ENCODE measurements around the gene IP6K3. TPM values are rescaled to one million over a fixed set of nuclear protein-coding genes. Genes with fewer than 3 reads are reported as not detected.

The IP6K3 gene
- polyA plus RNA-seq, 1 of the 3 experiments (the other 2 are of a cell fraction) = 0.21 TPM

DNA sequence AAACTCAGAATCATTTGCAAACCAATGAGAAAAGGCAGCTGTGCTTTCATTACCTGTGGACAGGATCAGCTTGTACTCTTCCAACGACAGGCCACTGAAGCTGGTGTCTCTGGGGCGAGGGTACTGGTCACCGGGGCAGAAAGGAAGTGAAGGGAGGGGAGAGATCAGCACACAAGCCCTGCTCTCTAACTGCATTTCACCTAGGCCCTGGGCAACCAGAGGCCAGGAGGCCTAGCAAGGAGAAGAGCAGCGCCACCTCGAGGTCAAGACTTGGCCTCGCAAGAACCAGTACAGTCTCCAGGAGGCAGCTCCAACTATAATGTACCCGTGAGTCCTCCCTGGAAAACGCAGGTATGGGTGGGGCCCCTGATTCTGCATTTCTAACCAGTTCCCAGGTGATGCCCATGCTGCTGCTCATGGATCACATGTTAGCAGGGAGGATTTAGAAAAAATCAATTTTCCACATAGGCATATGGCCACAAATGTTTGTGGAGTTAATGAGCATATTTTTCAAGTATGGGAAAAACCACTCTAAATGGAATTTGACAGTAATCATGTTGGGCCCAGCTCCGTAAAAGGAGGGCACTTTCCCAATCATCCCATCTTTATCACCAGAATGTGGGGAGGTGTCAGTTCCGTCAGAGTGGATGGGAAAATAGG lies 46.2 kb downstream of the IP6K3 start (continued):
- TF ChIP-seq, protein P1, sequence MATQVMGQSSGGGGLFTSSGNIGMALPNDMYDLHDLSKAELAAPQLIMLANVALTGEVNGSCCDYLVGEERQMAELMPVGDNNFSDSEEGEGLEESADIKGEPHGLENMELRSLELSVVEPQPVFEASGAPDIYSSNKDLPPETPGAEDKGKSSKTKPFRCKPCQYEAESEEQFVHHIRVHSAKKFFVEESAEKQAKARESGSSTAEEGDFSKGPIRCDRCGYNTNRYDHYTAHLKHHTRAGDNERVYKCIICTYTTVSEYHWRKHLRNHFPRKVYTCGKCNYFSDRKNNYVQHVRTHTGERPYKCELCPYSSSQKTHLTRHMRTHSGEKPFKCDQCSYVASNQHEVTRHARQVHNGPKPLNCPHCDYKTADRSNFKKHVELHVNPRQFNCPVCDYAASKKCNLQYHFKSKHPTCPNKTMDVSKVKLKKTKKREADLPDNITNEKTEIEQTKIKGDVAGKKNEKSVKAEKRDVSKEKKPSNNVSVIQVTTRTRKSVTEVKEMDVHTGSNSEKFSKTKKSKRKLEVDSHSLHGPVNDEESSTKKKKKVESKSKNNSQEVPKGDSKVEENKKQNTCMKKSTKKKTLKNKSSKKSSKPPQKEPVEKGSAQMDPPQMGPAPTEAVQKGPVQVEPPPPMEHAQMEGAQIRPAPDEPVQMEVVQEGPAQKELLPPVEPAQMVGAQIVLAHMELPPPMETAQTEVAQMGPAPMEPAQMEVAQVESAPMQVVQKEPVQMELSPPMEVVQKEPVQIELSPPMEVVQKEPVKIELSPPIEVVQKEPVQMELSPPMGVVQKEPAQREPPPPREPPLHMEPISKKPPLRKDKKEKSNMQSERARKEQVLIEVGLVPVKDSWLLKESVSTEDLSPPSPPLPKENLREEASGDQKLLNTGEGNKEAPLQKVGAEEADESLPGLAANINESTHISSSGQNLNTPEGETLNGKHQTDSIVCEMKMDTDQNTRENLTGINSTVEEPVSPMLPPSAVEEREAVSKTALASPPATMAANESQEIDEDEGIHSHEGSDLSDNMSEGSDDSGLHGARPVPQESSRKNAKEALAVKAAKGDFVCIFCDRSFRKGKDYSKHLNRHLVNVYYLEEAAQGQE (IDR thresholded peaks at IDR 0.05; ENCODE audit: low read depth, low read length) = no peak
- TF ChIP-seq, protein P2, sequence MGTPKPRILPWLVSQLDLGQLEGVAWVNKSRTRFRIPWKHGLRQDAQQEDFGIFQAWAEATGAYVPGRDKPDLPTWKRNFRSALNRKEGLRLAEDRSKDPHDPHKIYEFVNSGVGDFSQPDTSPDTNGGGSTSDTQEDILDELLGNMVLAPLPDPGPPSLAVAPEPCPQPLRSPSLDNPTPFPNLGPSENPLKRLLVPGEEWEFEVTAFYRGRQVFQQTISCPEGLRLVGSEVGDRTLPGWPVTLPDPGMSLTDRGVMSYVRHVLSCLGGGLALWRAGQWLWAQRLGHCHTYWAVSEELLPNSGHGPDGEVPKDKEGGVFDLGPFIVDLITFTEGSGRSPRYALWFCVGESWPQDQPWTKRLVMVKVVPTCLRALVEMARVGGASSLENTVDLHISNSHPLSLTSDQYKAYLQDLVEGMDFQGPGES (IDR thresholded peaks at IDR 0.05; ENCODE audit: low read depth, low read length) = no peak

DNA sequence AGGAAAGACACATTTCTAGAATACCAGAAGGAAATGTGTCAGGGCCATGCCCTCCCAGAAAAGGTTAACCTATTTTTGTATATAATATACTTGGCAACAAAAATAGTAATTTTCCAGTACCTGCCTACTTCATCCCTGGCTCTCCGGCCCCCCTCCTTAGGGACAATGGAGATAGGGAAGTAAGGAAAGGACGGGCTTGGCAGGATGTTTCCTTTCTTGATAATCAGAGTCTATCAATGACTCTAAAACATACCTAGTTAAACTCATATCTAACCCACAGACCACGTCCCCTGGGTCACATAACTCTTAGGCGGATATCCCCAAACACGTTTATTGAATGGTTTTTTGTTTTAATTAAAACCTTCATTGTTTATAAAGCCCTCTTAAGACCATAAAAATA lies 47.0 kb downstream of the IP6K3 start:
- peaks cover 5 to 40% of the 10 kb centered on the region in 2 experiments for H3K36me3 ChIP-seq (replicated peaks in 1 of 2; ENCODE audit: control insufficient read depth in 1 of 2, insufficient read depth in 2 of 2, low read length in 1 of 2)
- H3K4me3 ChIP-seq (ENCODE audit: low read depth in 2 of 2, low read length in 1 of 2) = no peak overlapping the region
- no peaks in the 10 kb centered on the region for H3K27me3 ChIP-seq (ENCODE audit: insufficient read depth)
- H3F3A ChIP-seq (replicated peaks; ENCODE audit: insufficient read depth) = peaks cover 14% of the 10 kb centered on the region
- H3K9me2 ChIP-seq = no peaks in the 10 kb centered on the region
- TF ChIP-seq, protein P3, sequence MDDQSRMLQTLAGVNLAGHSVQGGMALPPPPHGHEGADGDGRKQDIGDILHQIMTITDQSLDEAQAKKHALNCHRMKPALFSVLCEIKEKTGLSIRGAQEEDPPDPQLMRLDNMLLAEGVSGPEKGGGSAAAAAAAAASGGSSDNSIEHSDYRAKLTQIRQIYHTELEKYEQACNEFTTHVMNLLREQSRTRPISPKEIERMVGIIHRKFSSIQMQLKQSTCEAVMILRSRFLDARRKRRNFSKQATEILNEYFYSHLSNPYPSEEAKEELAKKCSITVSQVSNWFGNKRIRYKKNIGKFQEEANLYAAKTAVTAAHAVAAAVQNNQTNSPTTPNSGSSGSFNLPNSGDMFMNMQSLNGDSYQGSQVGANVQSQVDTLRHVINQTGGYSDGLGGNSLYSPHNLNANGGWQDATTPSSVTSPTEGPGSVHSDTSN (IDR thresholded peaks at IDR 0.05) = no peak
- no peak for TF ChIP-seq ELF1 (IDR thresholded peaks at IDR 0.05)
- no peak for TF ChIP-seq SIN3A (IDR thresholded peaks at IDR 0.05; ENCODE audit: borderline replicate concordance, low read depth, low read length)
- no peak for TF ChIP-seq RAD21 (IDR thresholded peaks at IDR 0.05; ENCODE audit: low read length)
- no peak for TF ChIP-seq EZH2phosphoT487 (IDR thresholded peaks at IDR 0.05; ENCODE audit: borderline replicate concordance, low read depth)
- H3K4me2 ChIP-seq = no peak overlapping the region
- no peak overlapping the region for H3K9ac ChIP-seq
- no peak overlapping the region for H3K27ac ChIP-seq (ENCODE audit: low read depth in 2 of 2, low read length in 1 of 2)
- no peaks in the 10 kb centered on the region for H4K20me1 ChIP-seq (ENCODE audit: insufficient read depth)
- H3K9me3 ChIP-seq = no peaks in the 10 kb centered on the region
- peaks cover 24 to 42% of the 10 kb centered on the region in 2 experiments; a peak in 3 of 4 replicates for H3K4me1 ChIP-seq (ENCODE audit: control insufficient read depth in 1 of 2, insufficient read depth in 2 of 2, low read depth in 1 of 2, low read length in 1 of 2)
- CTCF ChIA-PET = interaction anchor here (0.6 to 9.7 kb wide), 27 partner anchors 9 to 379 kb away, joined by 3 to 188 read pairs (median 8); partner anchors contain the start of genes CUTA, ITPR3, SYNGAP1 and UQCC2
- POLR2A ChIA-PET = no interaction called here
- DNase-seq = no peak
- 98% methylated on average over 5 of the region's 5 CpGs for WGBS (ENCODE audit: low lambda C conversion rate)
- no peaks in the 10 kb centered on the region for H3K79me2 ChIP-seq (ENCODE audit: insufficient read depth)
- H2AFZ ChIP-seq (ENCODE audit: low read depth) = no peak overlapping the region

Measured in SK-N-SH (cell line).